SK-N-SH treated with all-trans-retinoic acid at 6 μM for 48 hours (cell line): Measurements from ENCODE around the gene CAMKMT.

Experiments
- ARNTL ChIP-seq: fragments of 450-650 bp; formaldehyde crosslinking; IDR thresholded peaks from 2 replicates; pipeline ENCODE4 v1.5.0; 2020; ENCODE audit warnings: low read depth, mild to moderate bottlenecking, moderate library complexity, borderline replicate concordance
- BACH2 ChIP-seq: fragments of 250-450 bp; sonication (Bioruptor Pico); IDR thresholded peaks from 2 replicates; pipeline ENCODE4 v1.9.0; 2021; ENCODE audit warnings: mild to moderate bottlenecking, borderline replicate concordance
- ISL1 ChIP-seq: fragments of 250-450 bp; sonication (Bioruptor Pico); IDR thresholded peaks from 2 replicates; pipeline ENCODE4 v2.1.2; 2022; ENCODE audit warnings: mild to moderate bottlenecking, moderate library complexity
- PPARA ChIP-seq: fragments of 250-450 bp; sonication (Bioruptor Pico); IDR thresholded peaks from 2 replicates; pipeline ENCODE4 v1.5.0; 2020; ENCODE audit warnings: mild to moderate bottlenecking, borderline replicate concordance
- RARB ChIP-seq: fragments of 250-450 bp; sonication (Bioruptor Pico); IDR thresholded peaks from 2 replicates; pipeline ENCODE4 v1.8.0; 2021; ENCODE audit warnings: mild to moderate bottlenecking, moderate library complexity
- SNAI2 ChIP-seq: fragments of 250-450 bp; sonication (Bioruptor Pico); IDR thresholded peaks from 2 replicates; pipeline ENCODE4 v1.5.0; 2020; ENCODE audit warnings: mild to moderate bottlenecking, moderate library complexity
- ZFP3 ChIP-seq: fragments of 250-450 bp; sonication (Bioruptor Pico); IDR thresholded peaks from 2 replicates; pipeline ENCODE4 v1.5.0; 2020; ENCODE audit warnings: mild to moderate bottlenecking, moderate library complexity
- ZFP30 ChIP-seq: fragments of 450-650 bp; formaldehyde crosslinking; IDR thresholded peaks from 2 replicates; pipeline ENCODE4 v1.5.0; 2022; ENCODE audit warnings: mild to moderate bottlenecking, moderate library complexity
- ZNF70 ChIP-seq: fragments of 450-650 bp; formaldehyde crosslinking; IDR thresholded peaks from 2 replicates; pipeline ENCODE4 v1.5.0; 2020; ENCODE audit warnings: mild to moderate bottlenecking, moderate library complexity
- TF ChIP-seq, protein P1 (sequence below): fragments of 250-450 bp; sonication (Bioruptor Pico); IDR thresholded peaks from 2 replicates; pipeline ENCODE4 v1.5.1; 2021; ENCODE audit warnings: mild to moderate bottlenecking, moderate library complexity
- TF ChIP-seq, protein P2 (sequence below): fragments of 250-450 bp; sonication (Bioruptor Pico); IDR thresholded peaks from 2 replicates; pipeline ENCODE4 v1.8.0; 2020; ENCODE audit warnings: mild to moderate bottlenecking, moderate library complexity, borderline replicate concordance
- TF ChIP-seq, protein P3 (sequence below): fragments of 250-450 bp; sonication (Bioruptor Pico); IDR thresholded peaks from 2 replicates; pipeline ENCODE4 v1.5.1; 2020; ENCODE audit warnings: low read depth, mild to moderate bottlenecking, moderate library complexity

DNA sequence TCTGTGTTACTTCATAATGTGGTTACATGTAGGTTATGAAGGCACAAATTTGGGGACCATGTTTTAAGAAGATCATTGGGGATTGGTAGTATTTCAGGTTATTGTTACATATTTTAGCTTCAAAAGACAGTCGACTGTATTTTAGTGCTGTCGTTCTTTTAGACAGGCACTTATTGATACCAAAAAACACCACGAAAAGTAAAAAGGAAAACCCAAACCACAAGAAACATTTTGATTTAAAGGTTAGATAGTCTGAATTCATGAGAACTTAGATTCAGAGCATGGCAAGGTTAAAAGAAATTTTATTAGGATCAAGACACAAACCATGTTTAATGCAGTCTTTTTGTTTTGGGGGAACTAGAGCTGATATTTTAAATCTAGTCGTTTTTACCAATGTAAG is 209.0 kb downstream of the CAMKMT start:
- TF ChIP-seq, protein P1, sequence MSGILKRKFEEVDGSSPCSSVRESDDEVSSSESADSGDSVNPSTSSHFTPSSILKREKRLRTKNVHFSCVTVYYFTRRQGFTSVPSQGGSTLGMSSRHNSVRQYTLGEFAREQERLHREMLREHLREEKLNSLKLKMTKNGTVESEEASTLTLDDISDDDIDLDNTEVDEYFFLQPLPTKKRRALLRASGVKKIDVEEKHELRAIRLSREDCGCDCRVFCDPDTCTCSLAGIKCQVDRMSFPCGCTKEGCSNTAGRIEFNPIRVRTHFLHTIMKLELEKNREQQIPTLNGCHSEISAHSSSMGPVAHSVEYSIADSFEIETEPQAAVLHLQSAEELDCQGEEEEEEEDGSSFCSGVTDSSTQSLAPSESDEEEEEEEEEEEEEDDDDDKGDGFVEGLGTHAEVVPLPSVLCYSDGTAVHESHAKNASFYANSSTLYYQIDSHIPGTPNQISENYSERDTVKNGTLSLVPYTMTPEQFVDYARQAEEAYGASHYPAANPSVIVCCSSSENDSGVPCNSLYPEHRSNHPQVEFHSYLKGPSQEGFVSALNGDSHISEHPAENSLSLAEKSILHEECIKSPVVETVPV (CRISPR knock-in tag) = no peak
- TF ChIP-seq, protein P2, sequence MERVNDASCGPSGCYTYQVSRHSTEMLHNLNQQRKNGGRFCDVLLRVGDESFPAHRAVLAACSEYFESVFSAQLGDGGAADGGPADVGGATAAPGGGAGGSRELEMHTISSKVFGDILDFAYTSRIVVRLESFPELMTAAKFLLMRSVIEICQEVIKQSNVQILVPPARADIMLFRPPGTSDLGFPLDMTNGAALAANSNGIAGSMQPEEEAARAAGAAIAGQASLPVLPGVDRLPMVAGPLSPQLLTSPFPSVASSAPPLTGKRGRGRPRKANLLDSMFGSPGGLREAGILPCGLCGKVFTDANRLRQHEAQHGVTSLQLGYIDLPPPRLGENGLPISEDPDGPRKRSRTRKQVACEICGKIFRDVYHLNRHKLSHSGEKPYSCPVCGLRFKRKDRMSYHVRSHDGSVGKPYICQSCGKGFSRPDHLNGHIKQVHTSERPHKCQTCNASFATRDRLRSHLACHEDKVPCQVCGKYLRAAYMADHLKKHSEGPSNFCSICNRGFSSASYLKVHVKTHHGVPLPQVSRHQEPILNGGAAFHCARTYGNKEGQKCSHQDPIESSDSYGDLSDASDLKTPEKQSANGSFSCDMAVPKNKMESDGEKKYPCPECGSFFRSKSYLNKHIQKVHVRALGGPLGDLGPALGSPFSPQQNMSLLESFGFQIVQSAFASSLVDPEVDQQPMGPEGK (CRISPR knock-in tag) = no peak
- TF ChIP-seq RARB (CRISPR knock-in tag) = no peak
- TF ChIP-seq ARNTL = no peak
- TF ChIP-seq ISL1 (CRISPR knock-in tag) = no peak
- no peak for TF ChIP-seq ZFP3 (CRISPR knock-in tag)
- TF ChIP-seq BACH2 = no peak
- TF ChIP-seq ZNF70 (CRISPR knock-in tag) = no peak
- no peak for TF ChIP-seq SNAI2 (CRISPR knock-in tag)
- no peak for TF ChIP-seq PPARA
- TF ChIP-seq ZFP30 = no peak
- TF ChIP-seq, protein P3, sequence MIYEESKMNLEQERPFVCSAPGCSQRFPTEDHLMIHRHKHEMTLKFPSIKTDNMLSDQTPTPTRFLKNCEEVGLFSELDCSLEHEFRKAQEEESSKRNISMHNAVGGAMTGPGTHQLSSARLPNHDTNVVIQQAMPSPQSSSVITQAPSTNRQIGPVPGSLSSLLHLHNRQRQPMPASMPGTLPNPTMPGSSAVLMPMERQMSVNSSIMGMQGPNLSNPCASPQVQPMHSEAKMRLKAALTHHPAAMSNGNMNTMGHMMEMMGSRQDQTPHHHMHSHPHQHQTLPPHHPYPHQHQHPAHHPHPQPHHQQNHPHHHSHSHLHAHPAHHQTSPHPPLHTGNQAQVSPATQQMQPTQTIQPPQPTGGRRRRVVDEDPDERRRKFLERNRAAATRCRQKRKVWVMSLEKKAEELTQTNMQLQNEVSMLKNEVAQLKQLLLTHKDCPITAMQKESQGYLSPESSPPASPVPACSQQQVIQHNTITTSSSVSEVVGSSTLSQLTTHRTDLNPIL = no peak
